ENCODE results near the gene REEP5.

DNA sequence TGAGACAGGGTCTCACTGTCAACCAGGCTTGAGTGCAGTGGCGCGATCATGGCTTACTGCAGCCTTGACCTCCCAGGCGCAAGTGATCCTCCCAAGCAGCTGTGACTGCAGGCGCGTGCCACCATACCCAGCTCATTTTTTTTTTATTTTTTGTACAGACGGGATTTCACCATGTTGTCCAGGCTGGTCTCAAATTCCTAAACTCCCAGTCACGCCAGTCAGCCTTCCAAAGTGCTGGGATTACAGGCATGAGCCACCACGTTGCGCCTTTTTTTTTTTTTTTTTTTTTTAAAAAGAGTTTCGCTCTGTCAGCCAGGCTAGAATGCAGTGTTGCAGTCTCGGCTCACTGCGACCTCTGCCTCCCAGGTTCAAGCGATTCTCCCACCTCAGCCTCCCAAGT, 88.1 kb downstream of the REEP5 start:
- TF ChIP-seq BACH2 (CRISPR knock-in tag; IDR thresholded peaks at IDR 0.05; ENCODE audit: borderline replicate concordance): no peak
- TF ChIP-seq, protein P1, sequence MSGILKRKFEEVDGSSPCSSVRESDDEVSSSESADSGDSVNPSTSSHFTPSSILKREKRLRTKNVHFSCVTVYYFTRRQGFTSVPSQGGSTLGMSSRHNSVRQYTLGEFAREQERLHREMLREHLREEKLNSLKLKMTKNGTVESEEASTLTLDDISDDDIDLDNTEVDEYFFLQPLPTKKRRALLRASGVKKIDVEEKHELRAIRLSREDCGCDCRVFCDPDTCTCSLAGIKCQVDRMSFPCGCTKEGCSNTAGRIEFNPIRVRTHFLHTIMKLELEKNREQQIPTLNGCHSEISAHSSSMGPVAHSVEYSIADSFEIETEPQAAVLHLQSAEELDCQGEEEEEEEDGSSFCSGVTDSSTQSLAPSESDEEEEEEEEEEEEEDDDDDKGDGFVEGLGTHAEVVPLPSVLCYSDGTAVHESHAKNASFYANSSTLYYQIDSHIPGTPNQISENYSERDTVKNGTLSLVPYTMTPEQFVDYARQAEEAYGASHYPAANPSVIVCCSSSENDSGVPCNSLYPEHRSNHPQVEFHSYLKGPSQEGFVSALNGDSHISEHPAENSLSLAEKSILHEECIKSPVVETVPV (CRISPR knock-in tag; IDR thresholded peaks at IDR 0.05): no peak
- no peak for TF ChIP-seq ZNF565 (CRISPR knock-in tag; conservative IDR thresholded peaks at IDR 0.05; ENCODE audit: low read depth)
- no peak for TF ChIP-seq ZNF70 (CRISPR knock-in tag; IDR thresholded peaks at IDR 0.05)
- TF ChIP-seq TOX (CRISPR knock-in tag; IDR thresholded peaks at IDR 0.05; ENCODE audit: borderline replicate concordance): no peak
- TF ChIP-seq, protein P2, sequence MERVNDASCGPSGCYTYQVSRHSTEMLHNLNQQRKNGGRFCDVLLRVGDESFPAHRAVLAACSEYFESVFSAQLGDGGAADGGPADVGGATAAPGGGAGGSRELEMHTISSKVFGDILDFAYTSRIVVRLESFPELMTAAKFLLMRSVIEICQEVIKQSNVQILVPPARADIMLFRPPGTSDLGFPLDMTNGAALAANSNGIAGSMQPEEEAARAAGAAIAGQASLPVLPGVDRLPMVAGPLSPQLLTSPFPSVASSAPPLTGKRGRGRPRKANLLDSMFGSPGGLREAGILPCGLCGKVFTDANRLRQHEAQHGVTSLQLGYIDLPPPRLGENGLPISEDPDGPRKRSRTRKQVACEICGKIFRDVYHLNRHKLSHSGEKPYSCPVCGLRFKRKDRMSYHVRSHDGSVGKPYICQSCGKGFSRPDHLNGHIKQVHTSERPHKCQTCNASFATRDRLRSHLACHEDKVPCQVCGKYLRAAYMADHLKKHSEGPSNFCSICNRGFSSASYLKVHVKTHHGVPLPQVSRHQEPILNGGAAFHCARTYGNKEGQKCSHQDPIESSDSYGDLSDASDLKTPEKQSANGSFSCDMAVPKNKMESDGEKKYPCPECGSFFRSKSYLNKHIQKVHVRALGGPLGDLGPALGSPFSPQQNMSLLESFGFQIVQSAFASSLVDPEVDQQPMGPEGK (CRISPR knock-in tag; IDR thresholded peaks at IDR 0.05; ENCODE audit: borderline replicate concordance): no peak
- no peak for TF ChIP-seq SNAI2 (CRISPR knock-in tag; IDR thresholded peaks at IDR 0.05)

Data from SK-N-SH treated with all-trans-retinoic acid at 6 μM for 48 hours (cell line).